ENCODE measurements around the gene RBM12. TPM values are rescaled to one million over a fixed set of nuclear protein-coding genes. Genes with fewer than 3 reads are reported as not detected.
"Not testable (repeated sequence)": the region's sequence is repeated elsewhere in the genome, so short reads cannot be mapped to it uniquely, and the experiment has no call there.

Gene RBM12
- total RNA-seq, 4 donors from 2014 or later: 24.7 to 33.8 (median 29.3) TPM

GRCh38 chr20:35710884-35711587 is 46.3 kb upstream of the RBM12 start:
- TF ChIP-seq POLR2AphosphoS5 (IDR thresholded peaks at IDR 0.05): no peak
- TF ChIP-seq CTCF (IDR thresholded peaks at IDR 0.05): no peak
- TF ChIP-seq POLR2A (IDR thresholded peaks at IDR 0.05): no peak
- TF ChIP-seq EP300 (IDR thresholded peaks at IDR 0.05; ENCODE audit: low read depth): no peak
- no peak for DNase-seq
- H3K36me3 ChIP-seq: peaks cover 0 to 96% (median 46%) of the 10 kb centered on the region in 4 donors
- intact Hi-C loops (cut with DNase I; ENCODE audit: low total_unique reads) (no loop called here), in situ Hi-C loops (cut with MboI; ENCODE audit: low pct_ligation_motif_present in 1 of 4, low pct_unique_long_range_greater_than_20kb in 1 of 4, low sequenced_read_pairs in 3 of 4) (loop anchor here in 2 of 4 donors (25.0 kb wide), 1 partner anchor 176 kb away; no protein-coding TSS in a partner anchor)
- no peaks in the 10 kb centered on the region for H3K27me3 ChIP-seq
- H3K27ac ChIP-seq: no peak overlapping the region
- peaks cover 0 to 32% (median 8%) of the 10 kb centered on the region in 4 donors for H3K4me1 ChIP-seq
- no peak overlapping the region for H3K4me3 ChIP-seq
- no peaks in the 10 kb centered on the region for H3K9me3 ChIP-seq
- 58 to 61% methylated on average over 6 of the region's 6 CpGs for WGBS, 2 donors (ENCODE audit: low coverage in 1 of 2)

- H3K27ac ChIP-seq: no peak overlapping the region
- H3K36me3 ChIP-seq: peaks cover 0 to 96% (median 46%) of the 10 kb centered on the region in 4 donors
- DNase-seq: no peak
- TF ChIP-seq POLR2AphosphoS5 (IDR thresholded peaks at IDR 0.05) (no peak), POLR2A (IDR thresholded peaks at IDR 0.05) (no peak), EP300 (IDR thresholded peaks at IDR 0.05; ENCODE audit: low read depth) (no peak), CTCF (IDR thresholded peaks at IDR 0.05) (no peak)
- intact Hi-C loops (cut with DNase I; ENCODE audit: low total_unique reads): no loop called here
- peaks cover 0 to 32% (median 8%) of the 10 kb centered on the region in 4 donors for H3K4me1 ChIP-seq
- in situ Hi-C loops (cut with MboI; ENCODE audit: low pct_ligation_motif_present in 1 of 4, low pct_unique_long_range_greater_than_20kb in 1 of 4, low sequenced_read_pairs in 3 of 4): loop anchor here in 2 of 4 donors (25.0 kb wide), 1 partner anchor 177 kb away; no protein-coding TSS in a partner anchor
- H3K9me3 ChIP-seq: no peaks in the 10 kb centered on the region
- H3K4me3 ChIP-seq: no peak overlapping the region
- H3K27me3 ChIP-seq: no peaks in the 10 kb centered on the region
Observed at GRCh38 chr20:35710039-35710438, 45.3 kb upstream of the RBM12 start.

GRCh38 chr20:35709259-35709658 is 44.6 kb upstream of the RBM12 start:
- in situ Hi-C loops (cut with MboI; ENCODE audit: low pct_ligation_motif_present in 1 of 4, low pct_unique_long_range_greater_than_20kb in 1 of 4, low sequenced_read_pairs in 3 of 4): loop anchor here in 2 of 4 donors (25.0 kb wide), 1 partner anchor 178 kb away; no protein-coding TSS in a partner anchor
- TF ChIP-seq POLR2AphosphoS5 (IDR thresholded peaks at IDR 0.05) (peak in 1 of 3 donors; percentile 5), POLR2A (IDR thresholded peaks at IDR 0.05) (no peak), EP300 (IDR thresholded peaks at IDR 0.05; ENCODE audit: low read depth) (no peak), CTCF (IDR thresholded peaks at IDR 0.05) (no peak)
- no peak overlapping the region for H3K27ac ChIP-seq
- H3K9me3 ChIP-seq: no peaks in the 10 kb centered on the region
- 80 to 86% methylated on average over 1 of the region's 1 CpG for WGBS, 2 donors (ENCODE audit: low coverage in 1 of 2)
- peaks cover 0 to 32% (median 8%) of the 10 kb centered on the region in 4 donors for H3K4me1 ChIP-seq
- no peak for DNase-seq
- no peak overlapping the region for H3K4me3 ChIP-seq
- no peaks in the 10 kb centered on the region for H3K27me3 ChIP-seq
- intact Hi-C loops (cut with DNase I; ENCODE audit: low total_unique reads): no loop called here
- H3K36me3 ChIP-seq: peaks cover 0 to 96% (median 49%) of the 10 kb centered on the region in 4 donors

- Histone ChIP-seq H3K36me3 (peaks cover 0 to 96% (median 49%) of the 10 kb centered on the region in 4 donors), H3K27me3 (no peaks in the 10 kb centered on the region), H3K27ac (no peak overlapping the region), H3K9me3 (no peaks in the 10 kb centered on the region), H3K4me3 (no peak overlapping the region), H3K4me1 (peaks cover 0 to 32% (median 8%) of the 10 kb centered on the region in 4 donors)
- TF ChIP-seq POLR2AphosphoS5 (IDR thresholded peaks at IDR 0.05): no peak
- TF ChIP-seq EP300 (IDR thresholded peaks at IDR 0.05; ENCODE audit: low read depth): no peak
- no peak for TF ChIP-seq CTCF (IDR thresholded peaks at IDR 0.05)
- TF ChIP-seq POLR2A (IDR thresholded peaks at IDR 0.05): no peak
- 30 to 60% methylated on average over 1 of the region's 1 CpG for WGBS, 2 donors (ENCODE audit: low coverage in 1 of 2)
- in situ Hi-C loops (cut with MboI; ENCODE audit: low pct_ligation_motif_present in 1 of 4, low pct_unique_long_range_greater_than_20kb in 1 of 4, low sequenced_read_pairs in 3 of 4): loop anchor here in 2 of 4 donors (25.0 kb wide), 1 partner anchor 179 kb away; no protein-coding TSS in a partner anchor
- no peak for DNase-seq
- intact Hi-C loops (cut with DNase I; ENCODE audit: low total_unique reads): no loop called here
Observed at GRCh38 chr20:35708502-35708901, 43.8 kb upstream of the RBM12 start.

GRCh38 chr20:35706591-35707529 is 42.2 kb upstream of the RBM12 start:
- intact Hi-C loops (cut with DNase I; ENCODE audit: low total_unique reads); H3K9me3 ChIP-seq; DNase-seq; H3K27me3 ChIP-seq; H3K27ac ChIP-seq; H3K4me3 ChIP-seq: not testable (repeated sequence)
- Histone ChIP-seq H3K4me1 (peaks cover 0 to 30% (median 8%) of the 10 kb centered on the region in 4 donors), H3K36me3 (peaks cover 0 to 93% (median 47%) of the 10 kb centered on the region in 4 donors)
- in situ Hi-C loops (cut with MboI; ENCODE audit: low pct_ligation_motif_present in 1 of 4, low pct_unique_long_range_greater_than_20kb in 1 of 4, low sequenced_read_pairs in 3 of 4): loop anchor here in 2 of 4 donors (25.0 kb wide), 1 partner anchor 180 kb away; no protein-coding TSS in a partner anchor
- WGBS, 2 donors (ENCODE audit: low coverage in 1 of 2): 89% methylated on average over 15 to 17 of the region's 17 CpGs

- 87 to 89% methylated on average over 6 to 11 of the region's 11 CpGs for WGBS, 2 donors (ENCODE audit: low coverage in 1 of 2)
Observed at GRCh38 chr20:35705894-35706293, 41.2 kb upstream of the RBM12 start.

More at GRCh38 chr20:35705894-35706293, 41.2 kb upstream of the RBM12 start:
- H3K9me3 ChIP-seq; intact Hi-C loops (cut with DNase I; ENCODE audit: low total_unique reads); H3K27me3 ChIP-seq; DNase-seq; H3K27ac ChIP-seq; H3K4me3 ChIP-seq: not testable (repeated sequence)
- Histone ChIP-seq H3K4me1 (peaks cover 0 to 28% (median 7%) of the 10 kb centered on the region in 4 donors), H3K36me3 (peaks cover 0 to 84% (median 42%) of the 10 kb centered on the region in 4 donors)
- in situ Hi-C loops (cut with MboI; ENCODE audit: low pct_ligation_motif_present in 1 of 4, low pct_unique_long_range_greater_than_20kb in 1 of 4, low sequenced_read_pairs in 3 of 4): loop anchor here in 2 of 4 donors (25.0 kb wide), 1 partner anchor 181 kb away; no protein-coding TSS in a partner anchor

Data from transverse colon (tissue), 4 donors.